GM04504 (cell line): ENCODE results near the gene LUM.
"Not testable (repeated sequence)": the region's sequence is repeated elsewhere in the genome, so short reads cannot be mapped to it uniquely, and the experiment has no call there.

Experiments
- DNase-seq: peaks from one replicate; pipeline ENCODE4 v3.0.0-alpha.2; 2012; ENCODE audit warnings: low read depth

Gene LUM

DNA sequence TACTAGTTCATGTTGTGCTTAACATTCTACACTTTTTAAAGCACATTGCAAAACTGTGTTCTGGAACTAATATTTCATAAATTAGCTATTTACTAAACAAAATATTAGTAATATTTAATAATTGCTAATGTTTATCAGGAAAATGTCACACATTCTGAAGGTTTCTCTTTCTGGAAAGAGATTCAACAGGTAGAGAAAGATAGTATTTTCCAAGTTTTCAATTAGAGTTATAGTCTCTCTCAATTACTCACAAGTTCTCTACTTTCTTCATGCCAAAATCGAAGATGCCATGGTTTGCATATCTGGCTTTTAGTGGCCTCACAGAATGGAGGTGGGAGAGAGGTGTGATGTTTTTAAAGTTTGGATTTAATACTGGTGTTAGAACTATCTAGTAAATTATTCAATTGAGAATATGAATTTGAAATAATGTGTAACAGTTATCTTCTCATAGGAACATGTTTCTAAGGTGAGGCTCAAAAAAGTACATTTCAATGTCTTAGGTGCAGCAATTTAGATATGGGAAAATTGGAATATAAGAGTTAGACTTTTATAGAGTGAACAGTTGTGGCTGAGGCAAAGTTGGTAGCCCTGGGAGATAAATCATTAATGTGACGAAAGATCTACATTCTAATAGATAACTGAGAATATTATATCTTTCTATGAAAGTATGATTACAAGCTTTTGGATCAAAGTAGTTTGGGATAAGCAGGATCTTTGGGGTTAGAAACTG lies 1.5 kb downstream of the LUM start:
- DNase-seq, result no peak

DNA sequence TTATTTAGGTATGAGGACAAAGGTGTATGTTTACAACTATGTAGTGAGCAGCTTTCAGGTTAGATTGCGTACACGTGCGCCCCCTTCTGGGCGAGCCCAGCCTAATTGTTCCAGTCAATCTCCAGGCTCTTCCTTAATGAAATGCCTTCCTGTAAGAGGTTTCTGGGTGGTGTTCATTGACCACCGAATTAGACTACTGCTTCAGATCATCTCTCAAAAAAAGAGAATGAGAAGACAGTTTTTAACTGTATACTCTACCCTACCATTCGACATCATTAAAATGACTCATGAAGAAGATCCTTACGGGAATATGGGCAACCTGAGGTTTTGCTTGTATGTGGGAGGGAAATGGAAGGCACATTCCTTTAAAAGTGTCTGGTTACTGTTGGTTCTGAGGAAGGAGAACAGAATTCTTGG lies 2.1 kb downstream of the LUM start:
- peak; percentile 53 for DNase-seq

DNA sequence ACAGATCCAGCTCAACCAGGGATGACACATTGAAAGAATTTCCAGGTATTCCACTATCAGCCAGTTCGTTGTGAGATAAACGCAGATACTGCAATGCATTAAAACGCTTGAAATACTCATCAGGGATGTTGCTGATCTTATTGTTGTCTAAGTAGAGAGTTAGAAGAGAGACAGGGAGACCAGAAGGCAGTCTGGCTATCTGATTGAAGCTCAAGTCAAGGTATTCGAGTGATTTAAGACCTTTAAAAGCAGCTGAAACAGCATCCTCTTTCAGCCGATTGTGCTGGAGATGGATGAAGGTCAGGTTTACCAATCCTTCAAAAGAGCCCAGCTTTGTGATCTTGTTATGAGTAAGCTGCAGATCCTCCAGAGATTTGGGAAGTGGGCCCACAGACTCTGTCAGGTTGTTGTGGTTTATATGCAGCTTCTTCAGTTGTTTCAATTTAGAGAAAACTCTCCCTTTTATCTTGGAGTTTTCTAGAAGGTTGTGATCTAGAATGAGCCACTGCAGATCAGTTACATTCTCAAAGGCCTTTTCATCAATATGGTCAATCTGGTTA lies 3.0 kb downstream of the LUM start:
- DNase-seq, result no peak

DNA sequence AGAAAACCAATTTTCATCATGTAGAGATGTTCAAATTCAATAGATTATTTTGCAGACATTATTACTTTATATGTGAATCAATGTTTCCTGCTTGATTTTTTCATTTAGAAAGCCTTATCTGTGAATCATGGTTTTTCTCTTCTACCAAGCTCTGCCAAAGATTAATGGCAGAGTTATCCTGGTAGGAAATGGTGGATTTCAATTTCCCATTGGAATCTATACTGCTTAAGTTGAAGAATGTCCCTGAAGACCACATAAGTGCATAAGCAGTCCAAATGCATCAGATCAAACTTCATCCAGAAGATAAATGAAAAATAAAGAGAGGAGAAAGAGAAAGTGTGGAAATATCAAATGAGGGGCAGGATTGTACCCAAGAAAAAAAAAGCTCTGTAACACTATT lies 5.0 kb downstream of the LUM start:
- no peak for DNase-seq

- no peak for DNase-seq
Measured at GRCh38 chr12:91105807-91106206, 5.5 kb downstream of the LUM start.

DNA sequence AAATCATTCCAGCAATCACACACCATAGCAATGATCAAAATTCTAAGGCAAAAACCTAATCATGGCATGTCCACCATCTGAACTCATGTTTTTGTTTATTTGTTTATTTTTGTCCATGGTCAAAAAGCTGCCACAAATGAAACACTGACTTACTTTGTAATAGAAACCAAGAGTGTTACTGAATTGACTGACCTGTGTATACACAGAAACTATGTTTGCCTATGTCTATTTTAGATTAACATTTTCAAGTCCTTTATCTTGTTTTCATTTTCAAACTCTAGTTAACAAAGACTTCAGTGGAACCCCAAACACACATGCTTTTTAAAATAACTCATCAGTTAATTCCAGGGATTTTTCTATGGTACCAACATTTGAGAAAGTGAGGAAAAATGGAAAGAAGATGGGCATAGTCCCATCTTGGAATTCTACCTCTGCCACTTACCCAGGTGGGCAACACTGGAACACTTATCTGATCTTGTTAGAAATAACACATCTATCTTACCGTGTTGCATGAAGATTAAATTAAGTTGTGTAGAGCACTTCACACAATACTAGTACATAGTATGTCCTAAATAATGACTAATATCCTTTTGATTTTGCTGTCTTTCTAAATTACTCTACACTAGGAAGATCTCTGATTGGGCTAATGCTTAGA lies 6.4 kb downstream of the LUM start:
- no peak for DNase-seq

GRCh38 chr12:91103624-91104023 lies 7.7 kb downstream of the LUM start:
- no peak for DNase-seq

DNA sequence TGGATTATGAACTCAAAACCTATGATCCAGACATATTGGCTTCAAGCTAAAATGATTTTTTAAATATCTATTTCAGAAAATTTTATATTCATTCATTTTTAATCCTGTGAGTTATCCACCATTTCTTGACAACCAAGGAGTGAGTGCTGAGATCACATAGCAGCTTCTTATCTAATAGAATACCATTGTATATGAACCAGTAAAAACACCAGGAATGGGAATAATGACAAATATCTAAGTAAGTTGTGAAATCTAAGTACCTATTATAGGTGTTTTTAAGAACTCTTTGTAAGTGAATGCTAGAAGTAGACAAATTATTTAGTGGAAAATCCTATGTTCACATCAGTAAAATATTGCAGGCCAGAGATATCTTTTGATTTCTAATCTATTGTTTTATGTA lies 8.2 kb downstream of the LUM start:
- no peak for DNase-seq

- no peak for DNase-seq
Measured at GRCh38 chr12:91100906-91101305, 10.4 kb downstream of the LUM start.

DNA sequence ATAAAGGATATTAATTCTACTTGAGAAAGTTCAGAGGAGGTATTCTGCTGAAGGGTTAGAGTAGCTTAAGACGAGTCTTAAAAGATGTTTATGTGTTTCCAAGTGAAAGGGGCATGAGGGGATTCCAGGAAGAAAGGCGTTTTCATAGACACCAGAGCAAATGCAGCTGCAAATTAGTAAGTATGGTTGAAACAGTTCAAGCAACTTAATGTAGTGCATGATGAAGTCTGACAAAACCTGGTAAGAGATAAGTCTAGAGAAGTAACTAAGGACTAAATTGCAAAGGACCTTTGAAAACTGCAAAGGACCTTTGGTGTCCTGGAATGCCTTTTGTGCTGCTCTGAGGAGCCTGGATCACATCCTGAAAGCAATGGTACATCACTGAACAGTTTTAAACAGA lies 11.5 kb downstream of the LUM start:
- no peak for DNase-seq

- no peak for DNase-seq
Measured at GRCh38 chr12:91099341-91099740, 12.0 kb downstream of the LUM start.

DNA sequence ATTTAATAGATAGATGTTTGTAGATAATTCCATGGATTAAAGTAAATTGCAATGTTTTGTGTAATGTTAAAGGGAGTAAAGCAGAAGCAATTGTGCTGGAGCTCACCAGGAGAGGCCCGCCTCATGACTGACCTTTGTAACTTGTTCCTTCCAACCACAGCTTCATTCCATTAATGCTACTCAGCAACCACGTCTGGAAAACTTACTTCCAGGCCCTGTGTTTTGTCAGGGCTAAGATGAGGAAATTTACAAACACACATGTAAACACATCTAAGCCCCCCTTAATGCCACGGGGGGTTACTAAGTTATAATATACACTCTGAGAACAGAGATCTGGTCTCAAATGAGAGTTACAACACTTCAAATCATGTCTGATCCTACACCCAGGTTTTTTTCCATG lies 12.4 kb downstream of the LUM start:
- peak; percentile 76 for DNase-seq

GRCh38 chr12:91098461-91098860 lies 12.8 kb downstream of the LUM start:
- no peak for DNase-seq

GRCh38 chr12:91094957-91095356 lies 16.3 kb downstream of the LUM start:
- DNase-seq, result no peak

DNA sequence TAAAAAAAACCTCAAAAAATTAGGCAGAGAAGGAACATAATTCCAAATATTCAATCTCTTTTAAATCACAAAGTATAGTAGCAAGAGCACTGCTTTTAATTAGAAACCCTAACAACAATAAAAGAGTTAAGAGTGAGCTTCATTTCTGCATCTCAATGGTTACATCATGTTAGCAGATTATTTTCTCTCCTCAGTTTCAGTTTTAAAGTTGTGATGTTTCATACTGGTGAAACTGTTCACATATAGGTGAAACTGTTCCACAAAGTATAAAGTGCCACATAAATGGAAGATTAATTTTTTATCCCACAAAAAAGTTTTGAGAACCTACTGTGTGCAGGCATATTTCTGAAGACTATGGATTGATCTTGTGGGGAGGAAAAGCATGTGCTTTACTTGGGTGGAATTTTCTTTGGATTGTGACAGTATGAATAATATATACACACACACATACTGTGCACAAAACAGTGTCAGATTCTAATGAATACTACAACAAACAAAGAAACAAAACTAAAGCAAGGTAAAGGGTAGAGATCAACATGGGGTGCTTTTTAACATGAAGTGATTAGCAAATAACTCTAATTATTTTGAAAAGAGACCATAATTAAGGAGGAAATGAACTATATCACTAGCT lies 17.1 kb downstream of the LUM start:
- DNase-seq, result no peak

DNA sequence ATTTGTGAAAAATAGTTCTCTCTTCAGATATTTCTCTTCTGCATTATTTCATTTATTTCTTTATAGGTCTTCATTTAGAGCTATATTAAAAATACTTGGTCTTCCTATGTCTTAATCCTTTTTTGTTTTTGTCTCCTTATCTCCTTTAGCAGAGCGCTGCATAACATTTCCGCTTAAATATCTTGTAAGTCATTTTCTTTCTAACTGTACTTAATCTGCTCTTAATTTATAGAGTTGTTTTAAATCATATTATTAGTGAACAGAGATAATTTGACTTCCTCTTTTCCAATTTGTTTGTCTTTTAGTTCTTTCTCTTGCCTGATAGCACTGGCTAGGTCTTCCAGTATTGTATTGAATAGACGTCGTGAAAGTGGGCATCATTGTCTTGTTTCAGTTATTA lies 18.0 kb downstream of the LUM start:
- DNase-seq, result no peak

- no peak for DNase-seq
Measured at GRCh38 chr12:91091916-91092715, 19.2 kb downstream of the LUM start.

DNA sequence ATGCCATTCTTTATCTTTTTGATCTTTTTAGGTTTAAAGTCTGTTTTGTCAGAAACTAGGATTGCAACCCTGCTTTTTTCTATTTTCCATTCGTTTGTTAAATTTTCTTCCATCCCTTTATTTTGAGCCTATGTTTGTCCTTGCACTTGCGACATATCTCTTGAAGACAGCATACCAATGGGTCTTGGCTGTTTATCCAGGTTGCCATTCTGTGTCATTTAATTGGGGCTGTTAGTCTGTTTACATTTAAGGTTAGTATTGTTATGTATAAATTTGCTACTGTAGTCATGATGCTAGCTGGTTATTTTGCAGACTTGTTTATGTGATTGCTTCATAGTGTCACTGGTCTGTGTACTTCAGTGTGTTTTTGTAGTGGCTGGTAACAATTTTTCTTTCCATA lies 21.3 kb downstream of the LUM start:
- not testable (repeated sequence) for DNase-seq

DNA sequence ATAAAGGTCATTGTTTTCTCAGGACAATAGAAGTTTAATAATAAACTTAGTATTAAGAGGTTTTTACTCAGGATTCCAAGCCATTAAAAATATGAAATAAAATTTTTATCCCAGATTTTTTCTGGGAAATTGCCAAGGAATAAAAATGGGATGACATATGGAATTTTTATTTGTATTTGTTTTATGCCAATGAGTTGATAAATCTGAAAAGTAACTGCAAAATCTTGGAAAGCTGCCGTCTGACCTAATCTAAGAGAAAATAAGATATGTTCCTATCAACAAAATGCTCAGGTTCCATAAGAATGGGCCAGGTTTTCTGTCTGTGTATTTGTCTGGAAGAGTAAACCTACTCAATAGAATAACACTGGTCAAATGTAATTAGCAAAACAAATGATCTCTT lies 31.3 kb downstream of the LUM start:
- DNase-seq, result no peak

- no peak for DNase-seq
Measured at GRCh38 chr12:91078501-91078900, 32.8 kb downstream of the LUM start.

GRCh38 chr12:91077228-91077954 lies 33.9 kb downstream of the LUM start:
- DNase-seq, result no peak

GRCh38 chr12:91074851-91075250 lies 36.4 kb downstream of the LUM start:
- DNase-seq, result no peak
